GM19035 (cell line): ENCODE measurements around the gene THAP4.

Source experiments
- ATAC-seq: cut with Tn5 transposase; IDR thresholded peaks from one replicate; pipeline ENCODE4 v1.9.1; 2021; ENCODE audit not compliant: unreplicated experiment

The THAP4 gene, protein sequence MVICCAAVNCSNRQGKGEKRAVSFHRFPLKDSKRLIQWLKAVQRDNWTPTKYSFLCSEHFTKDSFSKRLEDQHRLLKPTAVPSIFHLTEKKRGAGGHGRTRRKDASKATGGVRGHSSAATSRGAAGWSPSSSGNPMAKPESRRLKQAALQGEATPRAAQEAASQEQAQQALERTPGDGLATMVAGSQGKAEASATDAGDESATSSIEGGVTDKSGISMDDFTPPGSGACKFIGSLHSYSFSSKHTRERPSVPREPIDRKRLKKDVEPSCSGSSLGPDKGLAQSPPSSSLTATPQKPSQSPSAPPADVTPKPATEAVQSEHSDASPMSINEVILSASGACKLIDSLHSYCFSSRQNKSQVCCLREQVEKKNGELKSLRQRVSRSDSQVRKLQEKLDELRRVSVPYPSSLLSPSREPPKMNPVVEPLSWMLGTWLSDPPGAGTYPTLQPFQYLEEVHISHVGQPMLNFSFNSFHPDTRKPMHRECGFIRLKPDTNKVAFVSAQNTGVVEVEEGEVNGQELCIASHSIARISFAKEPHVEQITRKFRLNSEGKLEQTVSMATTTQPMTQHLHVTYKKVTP

DNA sequence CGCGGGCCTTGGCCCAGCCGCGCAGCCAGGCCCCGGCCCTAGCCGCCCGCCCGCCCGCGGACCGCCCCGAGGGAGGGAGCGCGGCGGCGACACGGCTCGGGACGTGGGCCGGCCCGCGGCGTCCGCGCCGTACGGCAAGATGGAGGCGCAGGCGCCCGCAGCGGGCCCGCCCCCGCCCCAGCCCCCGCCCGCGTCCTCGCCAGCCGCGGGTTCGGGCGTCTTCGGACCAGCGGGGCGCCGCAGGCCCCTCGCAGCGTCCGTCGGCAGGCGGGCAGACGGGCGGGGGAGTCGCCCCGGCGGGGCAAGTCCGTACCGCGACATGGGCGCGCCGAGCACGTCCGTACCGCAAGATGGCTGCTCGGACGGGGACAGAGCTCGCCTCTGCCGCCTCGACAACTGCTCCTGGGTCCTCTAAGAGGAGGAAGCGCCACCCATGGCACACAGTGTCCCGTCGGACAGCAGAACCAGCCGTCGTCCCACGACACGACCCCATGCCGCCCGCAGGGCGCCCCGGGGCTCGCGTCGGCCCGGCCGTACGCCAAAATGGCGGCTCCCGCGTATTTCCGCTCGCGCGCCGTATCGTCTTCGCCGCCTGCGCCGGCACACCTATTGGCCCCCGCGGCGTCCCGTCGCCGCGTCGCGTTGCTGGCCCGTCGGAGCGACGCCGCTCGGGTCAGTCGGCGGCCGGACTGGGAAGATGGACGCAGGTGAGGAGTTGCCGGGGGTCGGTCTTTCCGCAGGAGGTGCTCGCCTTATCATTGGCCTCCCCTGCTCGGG, at the start of gene THAP4, which contains the start of gene ATG4B:
TSS of gene THAP4 (minus strand) at position 141 of the 777 bp plus-strand sequence. CDS start 141 bp downstream, outside the sequence.
TSS of gene ATG4B (plus strand) at position 676 of the 777 bp plus-strand sequence. CDS start at position 698, 22 bp downstream.
- ATAC-seq, result peak; percentile 71

DNA sequence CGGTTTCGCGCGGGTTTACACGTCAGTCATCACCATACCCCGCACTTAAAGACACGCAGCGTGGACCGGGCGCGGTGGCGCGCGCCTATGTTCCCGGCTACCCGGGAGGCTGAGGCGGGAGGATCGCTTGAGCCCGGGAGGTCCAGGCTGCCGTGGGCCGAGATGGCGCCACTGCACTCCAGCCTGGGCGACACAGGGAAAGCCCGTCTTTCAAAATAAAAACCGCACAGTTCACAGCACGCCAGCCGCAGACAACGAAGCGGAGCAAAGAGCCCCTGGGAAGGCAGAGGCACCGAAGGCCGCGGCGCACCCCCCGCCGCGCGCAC, 49.3 kb upstream of the THAP4 start:
- ATAC-seq, result peak; percentile 23

DNA sequence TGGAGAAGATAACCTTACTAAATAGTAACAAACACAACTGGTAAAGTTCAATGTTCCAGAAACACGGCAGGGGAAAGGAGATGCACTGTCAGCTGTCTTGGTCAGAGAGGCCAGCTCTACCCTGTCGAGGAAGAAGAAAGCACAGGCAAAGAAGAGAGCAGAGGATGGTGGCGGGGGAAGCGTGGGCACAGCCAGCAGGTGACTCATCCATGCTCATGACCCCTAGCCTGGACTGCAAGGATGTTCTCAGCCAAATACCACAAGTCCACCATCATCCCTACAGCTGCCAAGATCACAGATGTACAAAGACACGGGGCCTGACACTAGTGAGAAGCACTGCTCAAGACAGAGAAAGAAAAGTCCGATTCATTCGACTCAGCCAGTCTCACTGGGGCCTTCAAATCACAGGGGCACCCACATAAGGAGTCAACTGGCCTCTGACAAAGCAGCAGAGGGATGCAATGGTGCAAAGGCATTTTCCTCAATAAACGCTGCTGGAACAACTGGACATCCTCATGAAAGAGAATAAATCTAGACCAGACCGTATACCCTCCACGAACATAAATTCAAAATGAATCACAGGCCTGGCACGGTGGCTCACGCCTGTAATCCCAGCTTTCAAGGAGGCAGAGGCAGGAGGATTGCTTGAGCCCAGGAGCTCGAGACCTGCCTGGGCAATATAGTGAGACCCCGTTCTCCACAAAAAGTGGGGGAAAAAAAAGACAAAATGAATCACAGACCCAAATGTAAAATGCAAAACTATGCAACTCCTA, 44.1 kb upstream of the THAP4 start:
- no peak for ATAC-seq

DNA sequence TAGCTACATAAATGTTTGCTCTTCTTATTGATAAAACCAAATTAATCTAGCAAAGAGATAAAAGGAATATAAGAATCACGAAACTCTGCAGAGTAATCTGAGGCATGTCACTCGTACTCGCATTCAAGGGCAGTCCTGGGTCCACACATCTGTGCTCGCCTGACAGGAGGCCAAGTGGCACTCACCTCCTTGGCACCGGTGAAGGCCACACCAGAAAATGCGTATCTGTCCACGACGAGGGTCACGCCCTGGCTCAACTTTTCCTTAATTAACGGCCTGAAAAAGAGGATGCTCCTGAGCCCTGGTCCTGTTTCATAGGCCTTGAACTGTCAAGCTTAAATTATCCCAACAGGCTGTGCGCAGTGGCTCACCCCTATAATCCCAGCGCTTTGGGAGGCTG, 43.1 kb upstream of the THAP4 start:
- ATAC-seq, result no peak

DNA sequence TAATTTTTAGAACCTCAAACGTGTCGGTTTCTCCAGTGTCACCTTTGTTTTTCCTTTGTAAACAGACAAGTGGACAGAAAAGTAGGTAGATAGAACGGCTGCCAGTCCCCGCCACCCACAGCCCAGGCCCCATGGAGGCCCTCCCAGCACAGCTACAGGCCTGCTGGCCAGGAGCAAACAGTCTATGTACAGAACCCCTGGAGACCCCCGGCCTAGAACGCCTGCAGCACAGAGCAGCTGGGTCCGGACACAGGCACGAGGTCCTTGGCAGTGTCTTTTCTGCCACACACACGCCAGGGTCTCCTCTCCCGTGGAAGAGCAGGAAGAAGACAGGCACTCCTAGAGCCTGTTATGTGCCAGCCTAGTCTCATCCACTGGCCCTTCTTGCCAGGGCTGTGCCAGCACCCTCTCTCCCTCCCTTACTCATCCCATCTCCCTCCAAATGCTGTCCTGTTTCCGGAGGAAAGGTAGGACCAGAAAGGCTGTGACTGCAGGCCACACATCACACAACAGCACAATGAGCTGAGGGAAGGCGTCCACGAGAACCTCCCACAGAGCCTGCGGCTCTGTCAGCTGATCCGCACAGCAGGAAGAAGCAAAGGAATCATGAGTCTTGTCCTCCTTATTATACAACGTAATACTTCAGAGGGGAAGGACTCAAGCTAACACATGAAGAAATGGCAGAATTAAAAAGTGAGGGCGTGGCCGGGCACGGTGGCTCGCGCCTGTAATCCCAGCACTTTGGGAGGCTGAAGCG, 42.0 kb upstream of the THAP4 start:
- no peak for ATAC-seq

DNA sequence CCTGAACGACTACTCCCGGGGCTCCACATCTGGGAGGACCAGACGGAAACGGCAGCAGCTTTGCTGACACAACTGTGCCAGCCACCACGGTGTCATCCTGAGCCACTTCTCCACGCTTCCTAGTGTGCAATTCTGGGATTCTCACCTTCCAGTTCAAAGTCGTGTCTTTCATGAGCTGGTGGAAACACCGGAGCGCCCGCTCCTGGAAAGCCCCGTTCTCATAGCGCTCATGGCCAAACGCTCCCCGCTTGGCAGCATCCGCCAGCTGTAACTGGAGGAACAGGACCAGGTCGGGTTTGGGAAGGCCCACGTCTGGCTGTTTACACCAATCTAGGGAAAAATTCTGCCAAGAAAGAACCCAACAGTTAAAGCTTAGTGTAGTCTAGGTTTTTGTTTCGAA, 41.3 kb upstream of the THAP4 start:
- no peak for ATAC-seq

DNA sequence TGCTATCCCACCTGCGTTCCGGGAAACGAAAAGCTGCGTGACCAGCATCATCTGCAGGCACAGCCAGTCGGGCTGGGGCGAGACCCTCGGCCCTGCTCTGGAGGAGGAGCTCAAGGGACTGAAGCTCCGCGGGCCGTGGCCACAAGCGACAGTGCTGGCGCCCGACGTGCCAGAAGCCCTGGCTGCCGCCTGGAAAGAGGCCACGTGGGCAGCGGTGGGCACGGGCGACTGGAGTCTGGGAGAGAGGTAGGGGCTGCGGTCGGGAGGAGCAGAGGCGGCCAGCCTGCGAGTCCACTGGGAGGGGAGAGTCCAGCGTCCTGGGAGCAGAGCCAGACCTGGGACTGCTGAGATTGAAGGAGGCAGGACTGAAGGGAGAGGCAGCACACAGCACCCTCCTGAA, 40.4 kb upstream of the THAP4 start:
- ATAC-seq, result no peak

DNA sequence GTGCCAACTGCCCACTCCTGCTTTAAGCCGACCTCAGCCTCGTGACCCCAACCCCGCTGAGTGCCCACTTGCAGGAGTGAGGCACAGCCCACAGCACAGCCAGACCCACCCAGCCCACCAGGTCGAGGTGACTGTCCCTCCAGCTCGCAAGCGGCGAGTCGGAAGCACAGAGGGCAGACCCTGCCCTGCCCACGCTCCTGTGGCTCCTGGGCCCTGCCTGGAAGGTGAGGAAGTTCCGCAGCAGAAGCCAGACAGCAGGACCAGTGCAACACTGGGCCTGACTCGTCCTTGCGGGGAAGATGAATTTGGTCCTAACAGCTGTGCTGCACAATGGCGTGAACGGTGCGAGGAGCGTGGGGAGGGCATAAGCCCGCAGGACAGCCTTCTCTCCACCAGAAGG, 39.7 kb upstream of the THAP4 start:
- ATAC-seq, result no peak

DNA sequence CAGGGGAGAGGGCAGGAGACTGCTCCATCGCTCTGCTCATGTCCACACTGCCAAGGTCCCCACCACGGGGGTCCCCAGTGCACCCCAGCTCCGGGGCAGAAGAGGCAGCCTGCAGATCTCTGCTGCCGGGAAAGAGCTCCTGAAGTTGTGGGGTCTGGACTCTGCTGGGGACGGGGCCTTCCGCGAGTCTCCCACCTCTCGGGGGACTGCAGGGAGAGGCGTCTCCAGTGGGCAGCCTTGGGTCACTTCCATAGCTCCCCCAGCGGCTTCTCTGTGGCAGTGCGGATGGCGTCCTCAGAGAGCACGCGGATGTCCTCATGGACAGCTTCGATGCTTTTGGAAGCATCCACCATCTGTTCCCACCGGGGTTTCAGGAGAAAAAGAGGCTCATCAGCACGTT, 38.9 kb upstream of the THAP4 start:
- ATAC-seq, result no peak

DNA sequence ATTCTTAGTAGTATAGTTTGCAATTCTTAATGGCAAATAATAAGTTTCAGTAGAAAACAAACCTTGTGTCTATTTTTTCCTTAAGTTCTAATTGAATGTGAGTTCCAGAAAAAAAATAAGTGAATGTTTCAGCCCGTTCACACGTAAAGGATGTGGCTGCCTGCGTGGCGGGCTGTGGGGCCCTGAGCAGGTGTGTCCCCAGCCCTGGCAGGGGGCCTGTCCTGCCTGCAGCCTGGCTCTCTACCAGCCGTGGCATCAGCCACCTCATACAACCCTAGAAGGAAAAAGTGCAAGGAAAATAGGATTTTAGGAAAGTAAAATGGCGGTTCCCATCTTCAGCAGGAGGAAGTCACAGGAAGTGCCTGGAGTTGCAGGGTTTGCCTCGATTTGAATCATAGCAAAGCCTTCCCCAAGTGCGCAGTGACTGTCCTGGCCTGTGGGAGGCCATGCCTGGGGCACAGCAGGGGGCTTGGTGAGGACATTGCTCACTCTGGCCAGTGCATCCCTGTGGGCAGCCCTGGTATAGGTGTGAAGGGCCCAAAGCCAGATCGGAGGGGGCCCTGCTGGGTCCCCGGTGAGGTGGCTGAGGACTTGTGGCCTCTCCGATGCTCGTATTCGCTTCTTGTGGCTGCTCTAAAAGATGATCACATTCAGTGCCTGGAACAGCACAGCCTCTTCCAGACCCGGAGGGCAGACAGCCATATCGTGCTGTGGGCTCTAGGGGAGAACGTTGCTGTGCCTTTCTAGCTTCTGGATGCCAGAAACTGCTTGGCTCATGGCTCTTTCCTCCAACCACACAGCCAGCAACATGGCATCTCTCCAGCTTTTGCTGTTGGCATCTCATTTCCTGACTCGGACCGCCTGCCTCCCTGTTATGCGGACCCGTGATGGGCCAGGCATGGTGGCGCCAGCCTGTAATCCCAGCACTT, 37.1 kb upstream of the THAP4 start:
- no peak for ATAC-seq

DNA sequence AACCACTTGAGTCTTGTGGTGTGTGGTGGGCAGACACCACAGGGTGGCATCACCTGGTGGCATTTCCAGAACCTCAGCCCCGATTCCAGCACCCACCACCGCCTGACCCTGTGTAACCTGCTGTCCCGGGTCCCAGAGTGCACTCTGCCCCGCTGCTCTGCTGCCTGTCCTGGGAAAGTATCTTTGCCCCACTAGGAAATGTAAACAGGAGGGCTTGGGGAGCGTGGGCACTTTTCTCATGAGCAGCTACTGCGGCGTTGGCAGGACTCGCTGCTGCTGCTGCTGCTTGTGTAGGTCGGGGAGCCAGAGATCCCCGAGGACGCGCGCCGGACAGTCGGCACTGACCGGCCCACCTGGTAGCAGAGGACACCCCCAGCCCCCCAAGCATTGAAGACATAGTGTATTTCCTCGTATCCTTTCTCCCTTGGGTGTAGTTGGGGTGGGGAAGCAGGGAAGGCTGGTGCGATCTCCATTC, 36.3 kb upstream of the THAP4 start:
- no peak for ATAC-seq

DNA sequence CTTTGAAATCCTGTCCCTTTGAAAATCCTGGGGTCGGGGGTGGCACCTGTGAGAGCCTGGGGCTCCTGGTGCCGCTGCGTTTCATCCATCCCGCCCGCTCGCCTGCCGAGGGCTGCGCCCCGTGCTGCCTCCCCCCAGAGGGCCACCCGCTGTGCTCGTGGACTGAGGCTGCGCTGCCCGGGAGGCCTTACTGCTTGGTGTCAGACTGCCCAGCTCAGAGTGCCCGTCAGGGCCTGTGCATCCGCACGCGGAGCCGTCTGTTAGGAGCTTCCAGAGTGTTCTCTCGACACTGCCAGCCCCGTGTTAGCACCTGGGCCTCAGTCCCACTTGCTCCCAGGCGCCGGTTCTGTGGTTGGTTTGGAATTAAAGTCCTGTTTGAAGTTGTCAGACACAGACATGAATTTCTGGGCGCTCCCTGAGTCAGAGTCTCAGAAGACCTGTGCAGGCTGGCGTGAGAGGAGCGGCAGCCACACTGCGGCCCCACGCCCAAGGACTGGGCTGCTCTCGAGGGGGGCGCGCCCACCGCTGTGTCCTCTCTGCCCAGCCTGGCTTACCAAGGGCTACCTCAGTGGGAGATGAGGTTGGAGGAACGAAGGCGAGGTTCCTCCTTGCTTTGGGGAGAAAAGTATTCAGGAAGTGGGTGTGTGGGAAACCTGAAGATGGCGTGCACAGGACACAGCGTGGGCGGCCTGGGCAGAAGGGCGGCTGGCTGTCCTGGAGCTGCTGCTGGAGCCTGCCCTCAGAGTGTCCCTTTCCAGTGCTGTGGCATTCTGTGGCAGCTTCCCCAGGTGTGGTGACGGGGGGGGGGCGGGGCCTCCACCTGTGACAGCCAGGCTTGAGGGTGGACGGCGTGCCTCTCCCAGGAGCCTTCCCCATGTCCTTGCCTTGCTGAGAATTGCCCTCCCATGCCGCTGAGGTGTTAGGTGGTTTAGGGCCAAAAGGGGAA, 35.6 kb upstream of the THAP4 start:
- ATAC-seq, result no peak

DNA sequence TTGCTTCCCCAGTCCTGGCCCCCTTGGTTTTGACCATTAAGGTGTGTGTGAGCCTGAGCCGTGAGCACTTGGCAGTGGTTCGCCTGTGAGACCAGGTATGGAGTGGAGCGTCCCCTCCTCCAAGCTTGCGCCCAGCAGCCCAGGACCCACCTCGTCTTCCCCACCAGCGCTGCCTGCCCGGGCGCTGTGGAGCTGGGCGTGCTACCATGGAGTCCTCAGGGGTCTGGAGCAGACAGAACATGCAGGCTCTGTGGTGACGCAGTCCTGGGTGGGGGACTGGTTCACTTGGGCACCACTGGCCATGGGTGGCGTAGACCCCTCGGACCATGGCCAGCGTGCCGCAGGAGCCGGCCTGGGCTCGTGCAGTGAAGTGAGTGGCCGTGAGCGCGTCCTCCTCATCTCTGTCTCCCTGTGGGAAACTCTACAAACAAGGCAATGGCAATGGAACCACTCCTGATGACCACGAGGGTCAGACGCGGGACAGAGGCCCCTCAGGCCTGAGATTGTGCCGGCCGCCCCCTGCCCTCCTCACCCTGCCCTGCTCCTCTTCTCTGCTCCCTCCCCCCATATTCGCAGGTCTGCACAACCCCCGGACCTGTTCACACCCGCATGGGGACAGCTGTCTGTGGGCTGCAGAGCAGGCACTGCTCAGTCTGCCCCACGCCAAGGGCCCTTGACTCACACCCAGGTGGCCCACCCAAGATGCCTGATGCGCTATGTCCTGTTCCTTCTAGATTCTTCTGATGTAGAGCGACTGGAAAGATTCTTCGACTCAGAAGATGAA, 34.7 kb upstream of the THAP4 start:
- ATAC-seq, result no peak

DNA sequence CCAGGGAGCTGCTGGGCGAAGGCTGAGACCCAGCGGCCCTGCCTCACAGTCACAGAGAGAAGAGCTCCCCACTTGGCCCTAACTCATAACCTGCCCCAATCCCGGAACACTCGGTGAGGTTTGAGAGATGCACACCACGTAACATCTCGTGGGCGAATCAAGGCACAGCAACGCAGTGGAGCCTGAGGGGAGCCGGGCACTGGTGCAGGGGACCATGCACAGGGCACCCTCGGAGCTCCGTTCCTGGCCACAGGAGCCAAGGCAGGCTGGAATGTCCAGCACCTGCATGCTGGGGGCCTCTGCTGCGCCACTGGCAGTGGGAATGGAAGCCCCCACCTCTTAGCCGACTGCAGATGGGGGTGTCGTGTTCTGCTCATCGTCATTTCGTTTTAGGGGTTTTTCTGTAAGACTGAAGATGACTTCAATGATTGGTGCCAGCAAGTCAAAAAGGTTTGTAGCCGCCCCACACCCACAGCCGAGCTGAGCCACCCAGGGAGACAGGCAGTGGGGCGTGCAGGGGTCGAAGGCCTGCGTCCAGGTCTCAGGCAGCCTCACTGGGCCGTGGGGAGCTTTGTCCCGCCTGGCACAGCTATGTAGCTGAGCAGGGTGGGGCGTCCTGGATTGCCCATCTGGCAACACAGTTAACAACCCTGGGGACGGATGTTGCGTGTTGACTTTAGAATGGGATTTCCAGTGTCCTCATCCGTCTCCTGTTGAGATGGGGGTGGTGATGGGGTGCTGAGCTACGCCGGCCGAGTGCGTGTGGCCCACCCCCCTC, 33.6 kb upstream of the THAP4 start:
- ATAC-seq, result no peak

DNA sequence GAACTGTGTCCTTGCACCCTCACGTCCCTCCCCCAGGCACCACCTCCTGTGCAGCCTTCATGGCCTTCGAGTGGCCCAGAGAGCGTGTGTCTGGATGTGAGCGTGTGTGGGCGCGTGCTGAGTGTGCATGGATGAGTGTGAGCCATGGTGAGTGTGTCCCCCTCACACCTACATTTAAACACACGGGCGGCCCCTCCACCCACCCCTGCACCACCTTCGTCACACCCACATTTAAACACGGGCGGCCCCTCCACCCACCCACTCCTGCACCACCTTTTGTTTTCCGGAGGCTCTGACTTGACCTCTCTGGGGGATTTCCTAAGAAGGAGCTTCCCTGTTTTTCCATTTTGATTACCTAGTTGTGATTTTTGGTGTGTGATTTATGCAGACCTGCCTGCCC, 31.9 kb upstream of the THAP4 start:
- no peak for ATAC-seq

DNA sequence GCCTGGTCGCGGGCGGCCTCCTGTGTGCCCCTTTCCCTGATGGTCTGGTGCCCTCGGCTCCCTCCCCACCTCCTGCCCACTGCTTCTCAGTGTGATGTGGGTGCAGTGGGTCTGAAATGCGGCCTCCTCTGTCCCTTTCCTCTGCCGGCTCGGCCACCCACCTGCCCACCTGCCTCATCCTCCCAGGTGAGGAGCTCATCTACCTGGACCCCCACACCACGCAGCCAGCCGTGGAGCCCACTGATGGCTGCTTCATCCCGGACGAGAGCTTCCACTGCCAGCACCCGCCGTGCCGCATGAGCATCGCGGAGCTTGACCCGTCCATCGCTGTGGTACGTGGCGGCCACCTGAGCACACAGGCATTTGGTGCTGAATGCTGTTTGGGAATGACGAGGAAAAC, 31.4 kb upstream of the THAP4 start:
- no peak for ATAC-seq
